CD14-positive monocyte (primary cell): ENCODE measurements around the gene SCP2. TPM values are rescaled to one million over a fixed set of nuclear protein-coding genes. Genes with fewer than 3 reads are reported as not detected.

Source experiments
- DNase-seq, 3 donors: peaks; one replicate each; pipeline ENCODE4 v3.0.0-alpha.2; 2011 to 2022
- H2AFZ ChIP-seq: 2 replicates; pipeline ENCODE4 v1.6.0; 2012; ENCODE audit warnings: mild to moderate bottlenecking, low read depth, low read length, inconsistent platforms; ENCODE audit not compliant: insufficient read depth, poor library complexity, severe bottlenecking
- H3K27ac ChIP-seq, 2 donors: 1 replicate in 1 of 2; 2 replicates in 1 of 2; pipeline ENCODE4 v1.5.1; 2012 to 2013; ENCODE audit warnings: low read length in 2 of 2, control low read depth in 1 of 2, inconsistent platforms in 1 of 2, low read depth in 1 of 2, mild to moderate bottlenecking in 1 of 2
- H3K27me3 ChIP-seq, 2 donors: one replicate each; pipeline versions ENCODE4 v1.6.0 to v1.6.1; 2011 to 2013; ENCODE audit warnings: low read length in 2 of 2; ENCODE audit not compliant: control insufficient read depth in 2 of 2, insufficient read depth in 2 of 2
- H3K36me3 ChIP-seq, 2 donors: replicated peaks in 1 of 2; 1 replicate in 1 of 2; 2 replicates in 1 of 2; pipeline versions ENCODE4 v1.5.1 to v1.6.1; 2012 to 2013; ENCODE audit warnings: low read length in 2 of 2, control low read depth in 1 of 2, inconsistent platforms in 1 of 2, mild to moderate bottlenecking in 1 of 2; ENCODE audit not compliant: insufficient read depth in 2 of 2, control insufficient read depth in 1 of 2
- H3K4me1 ChIP-seq, 2 donors: 1 replicate in 1 of 2; 2 replicates in 1 of 2; pipeline versions ENCODE4 v1.5.1 to v1.6.1; 2012 to 2013; ENCODE audit warnings: low read length in 2 of 2, control low read depth in 1 of 2, inconsistent platforms in 1 of 2, mild to moderate bottlenecking in 1 of 2, moderate library complexity in 1 of 2; ENCODE audit not compliant: insufficient read depth in 2 of 2, control insufficient read depth in 1 of 2
- H3K4me2 ChIP-seq: replicated peaks from 2 replicates; pipeline ENCODE3; 2012; ENCODE audit warnings: low read length, moderate library complexity, mild to moderate bottlenecking; ENCODE audit not compliant: poor library complexity, severe bottlenecking; ENCODE audit errors: extremely low read depth
- H3K4me3 ChIP-seq, 3 experiments: fragments of 200-600 bp in 1 of 3; sonication (generic) in 1 of 3; replicated peaks in 1 of 3; 1 replicate in 2 of 3; 2 replicates in 1 of 3; pipeline ENCODE4 v1.5.1; 2011 to 2013; ENCODE audit warnings: low read length in 3 of 3, mild to moderate bottlenecking in 3 of 3, control low read depth in 2 of 3, low read depth in 2 of 3, inconsistent platforms in 1 of 3, moderate library complexity in 1 of 3
- H3K79me2 ChIP-seq: 2 replicates; pipeline ENCODE4 v1.6.0; 2012; ENCODE audit warnings: mild to moderate bottlenecking, control low read depth, inconsistent platforms, low read length, moderate library complexity; ENCODE audit not compliant: insufficient read depth
- H3K9ac ChIP-seq: 2 replicates; pipeline ENCODE4 v1.6.0; 2017; ENCODE audit warnings: low read length, mild to moderate bottlenecking; ENCODE audit not compliant: insufficient read depth, poor library complexity, severe bottlenecking
- H3K9me3 ChIP-seq, 2 donors: replicated peaks in 1 of 2; 1 replicate in 1 of 2; 2 replicates in 1 of 2; pipeline versions ENCODE4 v1.5.1 to v1.6.1; 2012 to 2013; ENCODE audit warnings: low read length in 2 of 2, control low read depth in 1 of 2; ENCODE audit not compliant: control insufficient read depth in 1 of 2, insufficient read depth in 1 of 2
- H4K20me1 ChIP-seq: 2 replicates; pipeline ENCODE4 v1.6.0; 2012; ENCODE audit warnings: mild to moderate bottlenecking, low read length, control low read depth, moderate library complexity; ENCODE audit not compliant: insufficient read depth
- H3K27ac Mint-ChIP-seq, 7 donors: one replicate each; pipeline ENCODE4 v1.8.0; 2020; ENCODE audit warnings: mild to moderate bottlenecking in 7 of 7, mixed read lengths in 7 of 7, moderate library complexity in 6 of 7, inconsistent platforms in 2 of 7
- H3K27me3 Mint-ChIP-seq, 3 donors: one replicate each; pipeline ENCODE4 v1.8.0; 2021 to 2022; ENCODE audit warnings: low read depth in 3 of 3, mild to moderate bottlenecking in 3 of 3, mixed read lengths in 3 of 3, moderate library complexity in 3 of 3, inconsistent platforms in 1 of 3
- H3K36me3 Mint-ChIP-seq, 2 donors: one replicate each; pipeline ENCODE4 v1.8.0; 2020; ENCODE audit warnings: mixed read lengths in 2 of 2, inconsistent platforms in 1 of 2, mild to moderate bottlenecking in 1 of 2
- H3K4me1 Mint-ChIP-seq: one replicate; pipeline ENCODE4 v1.8.0; 2020; ENCODE audit warnings: mild to moderate bottlenecking, mixed read lengths
- H3K4me3 Mint-ChIP-seq, 2 donors: one replicate each; pipeline ENCODE4 v1.8.0; 2020; ENCODE audit warnings: mild to moderate bottlenecking in 2 of 2, mixed read lengths in 2 of 2, moderate library complexity in 1 of 2
- H3K9me3 Mint-ChIP-seq, 7 donors: one replicate each; pipeline ENCODE4 v1.8.0; 2020 to 2022; ENCODE audit warnings: mixed read lengths in 7 of 7, mild to moderate bottlenecking in 6 of 7, moderate library complexity in 6 of 7, inconsistent platforms in 2 of 7
- WGBS: methylation state at CpG from one replicate; pipeline ENCODE4 v1.1.5; 2013; ENCODE audit warnings: missing lambda C conversion rate; ENCODE audit not compliant: insufficient coverage; 5-methylcytosine and 5-hydroxymethylcytosine counted together
- intact Hi-C, 2 donors: fragments of 100-400 bp; cut with micrococcal nuclease; formaldehyde crosslinking; loops; one replicate each; pipeline versions ENCODE4 v1.15.0 to v1.15.1; 2023
- polyA plus RNA-seq, 3 donors: library from polyadenylated mRNA; depleted of rRNA in 1 of 3; unstranded in 2 of 3; stranded (reverse) in 1 of 3; fragments of 300-500 nt in 2 of 3; fragments of >200 nt in 1 of 3; fragmentation: Illumina TruSeq in 2 of 3; gene quantifications; 1 replicate in 2 of 3; 2 replicates in 1 of 3; pipeline ENCODE4 v1.2.3, GENCODE V29; 2012 to 2021
- TF ChIP-seq, protein P1 (sequence below): fragments of 200-600 bp; IDR thresholded peaks from one replicate; pipeline ENCODE4 v1.8.0; 2022; ENCODE audit warnings: antibody characterized with exemption, mild to moderate bottlenecking

Gene SCP2
- polyA plus RNA-seq, 3 donors = 56.3 to 197 (median 156) TPM

DNA sequence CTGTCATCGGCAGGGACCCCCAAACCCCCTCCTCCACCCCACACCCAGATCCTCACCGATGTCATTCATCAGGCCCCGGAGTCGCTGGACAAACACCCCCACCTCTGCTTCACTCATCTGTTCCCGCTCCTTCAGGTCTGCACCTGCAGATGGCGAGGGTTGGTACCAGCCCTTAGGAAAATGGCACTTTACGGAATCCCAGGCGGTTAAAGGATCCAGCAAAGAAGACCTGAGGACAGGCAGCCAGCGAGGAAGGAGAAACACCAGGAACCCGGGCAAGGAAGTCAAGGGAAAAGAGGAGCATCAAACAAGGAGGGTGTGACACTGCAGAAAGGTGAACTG lies 19.3 kb upstream of the SCP2 start:
- 100% methylated on average over 8 of the region's 10 CpGs for WGBS
- no peaks in the 10 kb centered on the region for H3K36me3 ChIP-seq
- Mint-ChIP-seq H3K27ac (peak overlapping the region in 1 of 7 donors; percentile 66), H3K4me1 (no peaks in the 10 kb centered on the region), H3K27me3 (peaks cover 0 to 2% (median 0%) of the 10 kb centered on the region in 3 donors), H3K9me3 (no peaks in the 10 kb centered on the region), H3K36me3 (peaks cover 0 to 2% of the 10 kb centered on the region in 2 donors), H3K4me3 (no peak overlapping the region)
- TF ChIP-seq, protein P1, sequence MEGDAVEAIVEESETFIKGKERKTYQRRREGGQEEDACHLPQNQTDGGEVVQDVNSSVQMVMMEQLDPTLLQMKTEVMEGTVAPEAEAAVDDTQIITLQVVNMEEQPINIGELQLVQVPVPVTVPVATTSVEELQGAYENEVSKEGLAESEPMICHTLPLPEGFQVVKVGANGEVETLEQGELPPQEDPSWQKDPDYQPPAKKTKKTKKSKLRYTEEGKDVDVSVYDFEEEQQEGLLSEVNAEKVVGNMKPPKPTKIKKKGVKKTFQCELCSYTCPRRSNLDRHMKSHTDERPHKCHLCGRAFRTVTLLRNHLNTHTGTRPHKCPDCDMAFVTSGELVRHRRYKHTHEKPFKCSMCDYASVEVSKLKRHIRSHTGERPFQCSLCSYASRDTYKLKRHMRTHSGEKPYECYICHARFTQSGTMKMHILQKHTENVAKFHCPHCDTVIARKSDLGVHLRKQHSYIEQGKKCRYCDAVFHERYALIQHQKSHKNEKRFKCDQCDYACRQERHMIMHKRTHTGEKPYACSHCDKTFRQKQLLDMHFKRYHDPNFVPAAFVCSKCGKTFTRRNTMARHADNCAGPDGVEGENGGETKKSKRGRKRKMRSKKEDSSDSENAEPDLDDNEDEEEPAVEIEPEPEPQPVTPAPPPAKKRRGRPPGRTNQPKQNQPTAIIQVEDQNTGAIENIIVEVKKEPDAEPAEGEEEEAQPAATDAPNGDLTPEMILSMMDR = no peak
- no peaks in the 10 kb centered on the region for H3K79me2 ChIP-seq
- no peaks in the 10 kb centered on the region for H3K9me3 ChIP-seq
- intact Hi-C loops = no loop called here
- no peak overlapping the region for H3K4me3 ChIP-seq
- H3K4me2 ChIP-seq = no peak overlapping the region
- DNase-seq = no peak
- no peak overlapping the region for H3K27ac ChIP-seq
- no peaks in the 10 kb centered on the region for H4K20me1 ChIP-seq
- H3K4me1 ChIP-seq = no peaks in the 10 kb centered on the region
- H3K9ac ChIP-seq = no peak overlapping the region
- no peak overlapping the region for H2AFZ ChIP-seq
- H3K27me3 ChIP-seq = no peaks in the 10 kb centered on the region

DNA sequence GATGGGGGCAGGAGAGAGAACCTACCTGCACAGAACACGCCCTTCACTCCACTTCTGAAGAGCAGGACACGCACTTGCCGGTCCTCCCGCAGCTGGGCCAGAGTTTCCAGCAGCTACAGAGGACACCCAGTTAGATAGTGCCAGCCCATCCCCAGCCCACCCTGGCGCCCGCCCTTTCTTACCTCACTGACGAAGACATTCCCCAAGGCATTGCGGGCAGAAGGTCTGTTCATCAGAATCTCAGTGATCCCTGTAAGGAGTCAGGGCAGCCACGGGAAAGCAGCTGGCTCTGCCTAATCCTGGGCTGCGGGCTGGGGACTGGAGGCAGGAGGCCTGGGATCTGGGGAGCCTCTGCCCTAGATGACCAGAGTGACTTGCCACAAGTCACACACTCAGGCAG lies 15.5 kb upstream of the SCP2 start:
- no peak overlapping the region for H3K4me3 Mint-ChIP-seq
- no peaks in the 10 kb centered on the region for H3K27me3 Mint-ChIP-seq
- Histone ChIP-seq H3K4me1 (no peaks in the 10 kb centered on the region), H3K9ac (no peak overlapping the region), H2AFZ (no peak overlapping the region), H3K36me3 (no peaks in the 10 kb centered on the region), H4K20me1 (no peaks in the 10 kb centered on the region), H3K27me3 (no peaks in the 10 kb centered on the region), H3K27ac (no peak overlapping the region), H3K4me2 (no peak overlapping the region), H3K4me3 (no peak overlapping the region), H3K79me2 (no peaks in the 10 kb centered on the region), H3K9me3 (no peaks in the 10 kb centered on the region)
- intact Hi-C loops = no loop called here
- no peak overlapping the region for H3K27ac Mint-ChIP-seq
- TF ChIP-seq, protein P1 = no peak
- WGBS = 94% methylated on average over 8 of the region's 10 CpGs
- H3K36me3 Mint-ChIP-seq = peaks cover 0 to 2% of the 10 kb centered on the region in 2 donors
- H3K9me3 Mint-ChIP-seq = no peaks in the 10 kb centered on the region
- H3K4me1 Mint-ChIP-seq = no peaks in the 10 kb centered on the region
- DNase-seq = no peak
